GM18505 (cell line): ENCODE data around the gene GBP3.
"Not testable (repeated sequence)": the region's sequence is repeated elsewhere in the genome, so short reads cannot be mapped to it uniquely, and the experiment has no call there.

Experiments used
- ATAC-seq: cut with Tn5 transposase; IDR thresholded peaks from one replicate; pipeline ENCODE4 v1.9.1; 2021; ENCODE audit not compliant: unreplicated experiment
- POLR2A ChIP-seq: IDR thresholded peaks from 4 replicates; pipeline ENCODE4 v1.6.1; 2011; ENCODE audit warnings: borderline replicate concordance; ENCODE audit not compliant: insufficient read depth, insufficient read length; ENCODE audit errors: extremely low read depth

The GBP3 gene, protein sequence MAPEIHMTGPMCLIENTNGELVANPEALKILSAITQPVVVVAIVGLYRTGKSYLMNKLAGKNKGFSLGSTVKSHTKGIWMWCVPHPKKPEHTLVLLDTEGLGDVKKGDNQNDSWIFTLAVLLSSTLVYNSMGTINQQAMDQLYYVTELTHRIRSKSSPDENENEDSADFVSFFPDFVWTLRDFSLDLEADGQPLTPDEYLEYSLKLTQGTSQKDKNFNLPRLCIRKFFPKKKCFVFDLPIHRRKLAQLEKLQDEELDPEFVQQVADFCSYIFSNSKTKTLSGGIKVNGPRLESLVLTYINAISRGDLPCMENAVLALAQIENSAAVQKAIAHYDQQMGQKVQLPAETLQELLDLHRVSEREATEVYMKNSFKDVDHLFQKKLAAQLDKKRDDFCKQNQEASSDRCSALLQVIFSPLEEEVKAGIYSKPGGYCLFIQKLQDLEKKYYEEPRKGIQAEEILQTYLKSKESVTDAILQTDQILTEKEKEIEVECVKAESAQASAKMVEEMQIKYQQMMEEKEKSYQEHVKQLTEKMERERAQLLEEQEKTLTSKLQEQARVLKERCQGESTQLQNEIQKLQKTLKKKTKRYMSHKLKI

DNA sequence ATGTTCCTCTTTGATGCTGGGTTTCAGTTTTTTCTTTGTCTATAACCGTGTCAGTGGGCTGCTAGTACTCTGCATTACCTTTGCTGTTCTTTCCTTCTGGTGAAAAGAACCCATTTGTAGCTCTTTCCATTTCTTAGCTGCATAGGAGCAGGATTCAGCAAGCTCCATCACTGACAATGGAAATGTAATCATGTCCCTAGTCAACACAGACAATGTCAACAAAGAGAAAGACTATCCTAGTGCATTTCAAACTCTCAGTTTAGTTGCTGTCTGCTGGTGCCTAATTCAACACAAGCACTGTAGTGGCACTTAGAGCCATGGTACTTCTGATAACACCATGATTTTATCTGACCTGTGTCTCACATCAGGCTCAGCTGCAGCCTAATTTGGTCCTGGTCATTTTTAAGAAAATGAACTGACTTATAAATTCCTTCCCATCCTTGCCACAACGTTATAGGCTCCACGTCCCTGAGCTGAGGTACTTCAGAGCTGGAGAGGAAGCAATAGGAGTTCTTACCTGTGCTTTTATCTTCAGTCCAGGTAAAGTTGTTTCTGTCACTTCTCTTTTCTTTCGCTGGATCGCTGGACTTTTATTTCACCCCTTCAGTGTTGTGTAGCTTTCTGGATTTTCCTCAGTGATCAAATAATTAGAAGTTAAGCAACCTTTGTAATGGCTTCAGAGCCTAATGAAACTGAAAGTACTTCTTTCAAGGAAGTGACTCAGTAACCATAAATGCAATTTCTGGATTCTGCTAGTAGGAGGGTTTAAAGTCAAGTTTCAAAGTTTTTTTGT is at the start of gene GBP3:
GBP3 (minus strand) TSS at position 700 of the 793 bp plus-strand sequence. CDS start 2,145 bp downstream, outside the sequence.
- TF ChIP-seq POLR2A = peak; percentile 41
- ATAC-seq = peak; percentile 83

DNA sequence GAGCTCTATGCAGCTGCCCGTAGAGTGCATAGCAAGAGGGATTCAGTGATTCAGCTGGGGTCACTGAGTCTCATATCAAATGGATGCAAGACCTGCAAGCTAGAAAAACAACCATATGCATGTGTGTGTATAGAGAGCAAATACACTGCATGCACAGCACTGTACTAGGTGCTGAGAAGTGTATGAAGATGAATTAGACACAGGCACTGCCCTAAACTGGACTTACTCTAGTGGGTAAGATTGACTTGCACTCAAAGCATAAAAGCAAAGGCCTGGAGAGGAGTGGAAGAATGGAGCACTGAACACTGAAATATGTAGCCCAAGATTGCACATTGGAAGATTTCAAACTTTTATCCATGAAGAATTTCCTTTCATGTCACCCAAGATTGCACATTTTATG is 47.8 kb upstream of the GBP3 start:
- ATAC-seq = no peak
- no peak for TF ChIP-seq POLR2A

DNA sequence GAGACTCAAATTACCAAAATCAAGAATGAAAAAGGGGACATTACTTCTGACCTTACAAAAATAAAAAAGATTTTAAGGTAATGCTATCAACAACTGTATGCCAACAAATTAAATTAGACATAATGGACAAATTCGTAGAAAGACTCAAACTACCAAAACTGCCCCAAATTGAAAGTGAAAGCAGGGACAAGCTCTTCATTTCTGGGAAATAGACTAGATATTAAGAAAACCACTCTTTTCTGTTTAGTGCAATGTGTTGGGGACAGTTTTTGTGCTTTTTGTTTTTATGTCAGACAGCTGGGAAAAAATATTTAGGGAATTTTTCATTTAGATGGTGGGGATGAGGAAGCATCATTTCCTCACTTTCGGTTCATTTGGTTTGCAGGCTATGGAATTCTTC is 47.3 kb upstream of the GBP3 start:
- no peak for TF ChIP-seq POLR2A
- no peak for ATAC-seq

DNA sequence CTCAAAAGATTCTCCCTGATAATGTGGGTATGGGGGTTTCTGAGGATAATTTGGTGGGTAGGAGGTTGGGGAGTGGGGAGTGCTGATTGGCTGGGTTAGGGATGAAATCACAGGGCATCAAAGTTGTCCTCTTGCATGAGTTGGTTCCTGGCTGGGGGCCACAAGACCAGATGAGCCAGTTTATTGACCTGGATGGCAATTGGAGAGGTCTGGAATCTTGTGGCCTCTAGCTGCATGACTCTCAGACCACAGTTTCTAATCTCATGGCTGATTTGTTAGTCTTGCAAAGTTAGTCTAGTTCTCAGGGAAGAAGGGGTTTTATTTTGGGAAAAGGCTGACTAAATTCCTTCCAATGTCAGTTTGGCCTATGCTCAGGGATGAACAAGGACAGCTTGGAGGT is 45.6 kb upstream of the GBP3 start:
- no peak for ATAC-seq
- no peak for TF ChIP-seq POLR2A

DNA sequence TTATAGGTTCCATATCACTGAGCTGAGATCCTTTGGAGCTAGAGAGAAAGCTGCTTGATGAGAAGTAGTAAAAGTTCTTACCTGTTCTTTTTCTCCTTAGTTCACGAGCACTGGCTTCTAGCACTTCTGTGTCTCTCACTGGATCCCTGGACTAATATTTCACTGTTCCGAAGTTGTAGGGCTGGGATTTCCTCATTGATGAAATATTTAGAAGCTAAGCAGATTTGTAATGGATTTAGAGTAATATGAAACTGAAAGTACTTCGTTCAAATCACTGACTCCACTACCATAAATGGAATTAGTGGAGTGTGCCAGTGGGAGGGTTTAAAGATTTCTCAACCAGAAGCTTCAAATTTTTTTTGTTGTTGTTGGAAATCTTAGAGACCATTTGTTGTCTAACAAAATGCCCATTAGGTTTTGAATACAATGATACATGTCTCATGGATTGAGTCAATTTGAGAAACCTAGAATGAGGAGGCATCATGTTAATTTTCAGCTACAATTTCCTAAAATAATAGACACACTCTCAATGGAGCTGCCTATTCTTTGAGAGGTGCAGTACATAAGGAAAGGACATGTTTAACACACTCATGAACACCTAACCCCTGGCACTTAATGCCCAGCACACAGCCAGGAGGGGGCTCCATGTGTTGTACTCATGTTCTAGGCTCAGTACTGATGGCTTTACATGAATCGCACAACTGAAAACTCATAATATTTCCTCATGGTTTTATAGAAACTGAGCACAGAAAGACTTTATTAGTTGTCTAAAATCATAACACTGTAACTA is 42.6 kb upstream of the GBP3 start, which contains the start of gene GBP1:
GBP1 (minus strand) TSS at position 130 of the 790 bp plus-strand sequence. CDS start 1,974 bp downstream, outside the sequence.
- ATAC-seq = peak; percentile 76
- TF ChIP-seq POLR2A = no peak

DNA sequence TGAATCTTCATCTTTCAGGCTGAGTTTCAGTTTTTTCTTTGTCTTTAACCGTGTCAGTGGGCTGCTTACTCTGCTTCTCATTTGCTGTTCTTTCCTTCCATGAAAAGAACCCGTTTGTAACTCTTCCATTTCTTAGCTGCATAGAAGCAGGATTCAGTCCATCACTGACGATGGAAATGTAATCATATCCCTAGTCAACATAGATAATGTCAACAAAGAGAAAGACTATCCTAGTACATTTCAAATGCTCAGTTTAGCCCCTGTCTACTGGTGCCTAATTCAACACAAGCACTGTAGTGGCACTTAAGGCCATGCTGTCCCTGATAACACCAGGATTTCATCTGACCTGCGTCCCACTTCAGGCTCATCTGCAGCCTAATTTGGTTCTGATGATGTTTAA is 42.0 kb upstream of the GBP3 start:
- no peak for ATAC-seq
- no peak for TF ChIP-seq POLR2A

DNA sequence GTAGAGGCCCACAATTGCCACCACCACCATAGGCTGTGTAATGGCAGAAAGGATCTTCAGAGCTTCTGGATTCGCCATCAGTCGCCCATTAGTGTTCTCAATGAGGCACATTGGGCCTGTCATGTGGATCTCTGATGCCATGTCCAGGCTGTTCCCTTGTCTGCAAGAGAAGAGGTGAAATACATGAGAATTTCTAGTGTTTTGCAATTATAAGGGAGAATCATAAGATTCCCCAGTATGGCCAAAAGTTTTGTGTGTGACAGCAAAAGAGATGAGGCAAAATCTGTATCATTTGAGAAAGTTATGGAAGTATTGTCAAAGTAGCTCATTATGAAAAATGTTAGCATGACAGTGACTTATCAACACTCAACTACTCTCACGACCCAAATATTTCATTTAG is 40.4 kb upstream of the GBP3 start:
- TF ChIP-seq POLR2A = no peak
- no peak for ATAC-seq

DNA sequence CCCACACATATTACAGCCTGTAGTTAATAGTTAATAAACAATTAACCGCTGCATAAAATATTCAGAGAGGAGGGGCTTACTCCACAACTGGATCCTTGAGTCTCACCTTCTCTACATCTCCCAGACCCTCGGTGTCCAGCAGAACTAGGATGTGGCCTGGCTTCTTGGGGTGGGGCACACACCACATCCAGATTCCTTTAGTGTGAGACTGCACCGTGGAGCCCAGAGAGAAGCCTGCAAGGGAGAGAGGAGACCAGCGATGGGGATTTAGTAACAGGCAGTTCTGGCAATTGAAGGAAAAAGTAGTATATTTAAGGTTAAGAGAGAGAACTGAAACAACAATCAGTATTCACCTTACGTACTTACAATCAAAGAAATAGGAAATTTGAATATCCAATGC is 37.4 kb upstream of the GBP3 start:
- ATAC-seq = no peak
- no peak for TF ChIP-seq POLR2A

DNA sequence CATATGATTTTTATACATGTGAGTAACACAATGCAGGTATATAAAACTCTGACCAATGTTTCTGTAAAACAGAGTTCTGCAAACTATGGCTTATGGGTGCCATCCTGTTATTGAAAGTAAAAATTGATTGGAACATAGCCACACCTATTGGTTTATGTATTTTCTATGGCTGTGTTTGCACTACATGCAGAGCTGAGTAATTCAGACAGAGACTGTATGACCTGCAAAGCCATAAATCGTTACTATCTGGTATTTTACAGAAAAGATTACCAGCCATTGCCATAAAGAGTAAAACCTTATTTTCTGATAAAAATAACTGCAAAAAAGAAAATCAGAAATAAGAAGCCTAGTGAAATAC is 29.3 kb upstream of the GBP3 start:
- ATAC-seq = no peak
- no peak for TF ChIP-seq POLR2A

DNA sequence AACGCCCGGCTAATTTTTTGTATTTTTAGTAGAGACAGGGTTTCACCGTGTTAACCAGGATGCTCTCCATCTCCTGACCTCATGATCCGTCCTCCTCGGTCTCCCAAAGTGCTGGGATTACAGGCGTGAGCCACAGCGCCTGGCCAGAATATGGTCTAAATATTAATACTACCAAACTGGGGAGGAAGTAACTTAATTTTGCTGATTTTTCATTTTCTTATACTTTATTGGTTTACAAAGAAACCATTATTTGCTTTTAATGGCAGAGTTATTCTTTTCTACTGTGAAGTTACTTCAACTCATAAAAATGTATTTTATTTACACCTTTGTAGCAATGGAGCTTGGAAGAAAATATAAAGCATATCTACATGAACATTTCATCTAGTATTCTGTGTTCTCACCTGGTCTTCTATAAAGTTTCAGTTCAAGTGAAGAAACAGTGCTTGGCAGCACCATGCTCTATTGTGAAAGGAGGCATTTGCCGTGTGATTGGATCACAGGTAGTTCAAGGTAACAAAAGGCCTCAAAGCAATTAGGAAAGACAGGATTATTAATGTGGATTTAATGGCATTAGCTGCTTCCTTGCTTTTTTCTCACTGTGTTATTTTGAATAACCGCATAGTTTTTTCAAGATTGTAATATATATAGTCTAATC is 28.8 kb upstream of the GBP3 start:
- ATAC-seq = no peak
- TF ChIP-seq POLR2A = no peak

DNA sequence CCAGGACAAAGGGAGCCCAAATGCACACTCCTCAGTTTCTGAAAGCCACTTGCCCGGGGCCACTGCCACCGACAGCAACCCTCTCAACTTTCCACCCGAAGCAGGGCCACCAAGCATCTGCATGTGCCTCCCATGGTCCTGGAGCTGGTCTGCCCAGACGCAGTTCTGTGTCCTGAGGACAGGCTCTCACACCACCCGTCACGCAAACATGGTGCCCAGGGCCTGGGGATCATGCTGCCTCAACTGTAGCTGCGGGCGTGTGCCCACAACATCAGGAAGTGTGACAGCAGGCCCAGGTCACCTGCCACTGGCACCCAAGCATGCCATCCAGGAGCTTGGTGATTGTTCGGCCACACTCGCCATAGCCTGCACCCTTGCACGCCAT is 28.0 kb upstream of the GBP3 start:
- no peak for ATAC-seq
- TF ChIP-seq POLR2A = no peak

DNA sequence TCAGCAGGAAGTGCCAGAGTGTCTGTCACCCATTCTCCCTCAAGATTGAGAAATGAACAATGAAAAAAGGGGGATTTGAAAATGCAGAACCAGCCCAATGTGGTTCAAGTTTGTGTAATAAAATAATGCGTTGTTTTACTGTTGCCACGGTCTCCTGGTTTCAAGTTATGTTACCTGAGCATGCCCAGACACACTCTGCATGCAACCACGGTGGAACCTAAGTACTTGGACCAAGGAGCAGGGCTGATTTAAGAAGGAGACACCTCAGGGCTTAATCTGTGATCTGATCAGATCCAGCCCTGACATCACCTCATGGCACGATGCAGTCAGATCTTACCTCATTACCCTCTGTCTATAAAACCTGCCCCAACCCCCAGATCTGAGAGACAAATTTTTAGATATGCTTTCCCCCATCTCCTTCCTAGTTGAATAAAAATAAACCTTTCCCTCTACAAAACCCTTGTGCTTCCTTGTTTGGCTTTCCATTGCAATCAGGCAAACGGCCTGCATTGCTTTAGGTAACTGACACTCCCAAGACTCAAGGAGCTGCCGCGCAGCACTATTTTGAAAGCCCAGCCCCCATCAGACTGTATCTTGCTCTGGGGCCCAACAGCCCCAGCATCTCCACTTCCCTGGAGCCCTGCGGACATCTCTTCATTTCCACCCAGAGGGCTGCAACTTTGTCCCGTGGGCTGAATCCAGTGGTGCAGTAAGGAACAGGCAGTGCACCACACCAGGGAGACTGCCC is 27.4 kb upstream of the GBP3 start:
- ATAC-seq = not testable (repeated sequence)

DNA sequence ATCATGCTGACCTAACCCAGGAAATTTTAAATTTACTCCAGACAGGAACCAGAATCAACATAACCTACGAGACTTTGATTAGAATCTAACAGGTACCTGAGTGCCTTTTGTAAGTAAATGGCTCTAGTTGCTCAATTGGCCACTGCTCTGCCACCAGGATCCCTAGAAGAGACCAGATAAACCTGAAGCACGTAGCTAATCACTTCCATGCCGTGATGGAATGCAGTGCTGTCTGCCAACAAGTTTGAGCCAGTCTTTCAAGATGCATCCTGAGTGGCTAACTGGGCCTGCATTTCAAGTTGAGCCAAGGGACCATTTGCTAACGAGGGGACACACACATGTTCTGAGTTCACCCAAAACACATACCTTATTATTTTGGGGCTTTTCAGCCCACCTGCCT is 26.5 kb upstream of the GBP3 start:
- ATAC-seq = not testable (repeated sequence)

DNA sequence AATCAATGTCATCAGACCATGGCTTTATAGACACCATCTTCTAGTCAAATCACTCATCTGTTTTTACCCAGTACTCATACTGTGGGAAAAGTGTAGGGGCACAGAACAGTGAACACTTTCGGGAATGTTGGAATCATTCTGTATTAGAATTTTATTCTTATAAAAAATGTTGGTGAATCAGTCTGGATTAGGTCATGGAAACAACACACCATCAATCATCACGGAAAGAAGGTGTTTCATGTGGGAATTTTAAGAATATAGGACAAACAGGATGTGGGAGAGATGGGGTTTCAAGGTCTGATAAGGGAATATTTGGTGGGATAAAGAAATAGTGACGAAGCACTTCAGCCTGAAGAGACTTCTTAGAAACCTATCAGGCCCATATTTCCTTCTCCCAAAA is 25.1 kb upstream of the GBP3 start:
- no peak for TF ChIP-seq POLR2A
- no peak for ATAC-seq

DNA sequence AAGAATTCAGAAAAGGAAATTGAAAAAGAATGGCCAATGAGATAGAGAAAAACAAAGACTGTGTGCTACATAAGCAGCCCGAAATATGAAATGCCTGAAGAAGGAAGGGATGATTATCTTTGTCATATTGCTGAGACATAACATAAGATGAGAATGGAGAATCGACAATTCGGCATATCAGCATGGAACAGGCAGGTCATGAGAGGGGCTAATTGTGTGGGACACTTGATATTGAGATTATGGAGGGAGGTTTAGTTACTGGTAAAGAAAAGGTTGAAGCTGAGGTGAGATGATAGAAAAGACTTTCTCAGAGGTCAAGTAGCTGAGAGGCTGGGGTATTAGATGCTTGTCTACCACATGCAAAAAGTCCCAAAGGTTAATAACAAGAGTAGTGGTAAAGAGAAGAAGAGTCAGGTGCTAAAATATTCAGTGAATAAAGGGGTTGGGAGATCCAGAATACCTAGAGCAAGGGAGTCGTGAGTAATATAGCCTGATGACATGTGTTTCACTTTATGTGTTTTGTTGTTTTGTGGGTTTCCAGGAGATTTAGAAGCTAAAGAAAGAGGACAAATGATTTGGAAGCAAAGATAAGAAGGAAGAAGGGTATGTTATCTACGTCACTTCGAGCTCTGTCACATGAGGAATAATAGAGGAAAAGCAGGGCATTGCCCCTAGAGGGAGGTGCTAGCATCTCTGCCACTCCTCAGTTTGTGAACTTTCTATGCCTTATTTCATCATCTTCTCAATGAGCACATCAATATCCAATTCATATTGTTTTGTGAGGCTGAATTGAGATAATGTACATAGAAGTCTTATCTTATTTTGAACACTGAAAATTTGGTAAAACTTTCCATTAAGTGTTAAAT is 23.9 kb upstream of the GBP3 start:
- ATAC-seq = not testable (repeated sequence)
